HEK293 (cell line): ENCODE data around the gene AMBRA1.

Experiments used
- CTCF ChIA-PET: fragments of 350-600 bp; formaldehyde crosslinking; extraction: SDS; loops from one replicate; lab custom pipeline; 2021; ENCODE audit warnings: antibody characterized with exemption; lab: Yijun Ruan, JAX
- POLR2A ChIA-PET: fragments of 300-600 bp; formaldehyde crosslinking; extraction: SDS; loops from one replicate; lab custom pipeline; 2020; ENCODE audit warnings: antibody characterized with exemption, inconsistent platforms; lab: Yijun Ruan, JAX
- H3K27ac ChIP-seq: fragments of 200-500 bp; sonication (Bioruptor generic); 2 replicates; pipeline ENCODE4 v1.5.1; 2014; ENCODE audit warnings: low read depth, low read length, control low read depth, inconsistent platforms; ENCODE audit errors: extremely low read depth
- H3K36me3 ChIP-seq, 2 experiments: fragments of 200-500 bp in 1 of 2; sonication (Bioruptor generic) in 1 of 2; 1 replicate in 1 of 2; 2 replicates in 1 of 2; pipeline ENCODE4 v1.5.1; 2014 to 2017; ENCODE audit warnings: inconsistent platforms in 2 of 2, low read length in 2 of 2; ENCODE audit not compliant: control insufficient read depth in 2 of 2, insufficient read depth in 1 of 2
- H3K4me1 ChIP-seq: fragments of 200-500 bp; sonication (Bioruptor generic); 2 replicates; pipeline ENCODE4 v1.5.1; 2014; ENCODE audit warnings: mild to moderate bottlenecking, low read length, inconsistent platforms; ENCODE audit not compliant: control insufficient read depth, insufficient read depth
- H3K4me3 ChIP-seq: 2 replicates; pipeline ENCODE4 v1.5.1; 2011; ENCODE audit warnings: low read depth, mild to moderate bottlenecking, control low read depth, low read length, moderate library complexity
- H3K9me3 ChIP-seq: fragments of 200-500 bp; sonication (Bioruptor generic); 2 replicates; pipeline ENCODE4 v1.5.1; 2014; ENCODE audit warnings: low read depth, low read length, inconsistent platforms; ENCODE audit not compliant: control insufficient read depth, insufficient read depth
- GLI4 ChIP-seq: fragments of 450-650 bp; formaldehyde crosslinking; IDR thresholded peaks from 2 replicates; pipeline ENCODE4 v1.5.1; 2016; ENCODE audit warnings: missing biosample characterization, missing genetic modification characterization
- KLF8 ChIP-seq: fragments of 450-650 bp; formaldehyde crosslinking; IDR thresholded peaks from 2 replicates; pipeline ENCODE4 v1.5.1; 2016; ENCODE audit warnings: missing biosample characterization, missing genetic modification characterization
- MYNN ChIP-seq: fragments of 450-650 bp; formaldehyde crosslinking; IDR thresholded peaks from 2 replicates; pipeline ENCODE4 v1.5.1; 2016; ENCODE audit warnings: missing biosample characterization, missing genetic modification characterization, borderline replicate concordance
- ZFP3 ChIP-seq: fragments of 450-650 bp; formaldehyde crosslinking; IDR thresholded peaks from 2 replicates; pipeline ENCODE4 v1.5.1; 2016; ENCODE audit warnings: low read depth, missing biosample characterization, missing genetic modification characterization
- ZNF510 ChIP-seq: fragments of 450-650 bp; formaldehyde crosslinking; IDR thresholded peaks from 2 replicates; pipeline ENCODE4 v1.5.1; 2018; ENCODE audit warnings: mild to moderate bottlenecking, missing genetic modification characterization, missing biosample characterization; ENCODE audit not compliant: insufficient replicate concordance
- ZNF530 ChIP-seq: fragments of 450-650 bp; formaldehyde crosslinking; IDR thresholded peaks from 2 replicates; pipeline ENCODE4 v1.5.1; 2016; ENCODE audit warnings: low read depth, missing biosample characterization, missing genetic modification characterization
- TF ChIP-seq, protein P1 (sequence below): fragments of 450-650 bp; formaldehyde crosslinking; IDR thresholded peaks from 2 replicates; pipeline ENCODE4 v1.5.1; 2016; ENCODE audit warnings: missing biosample characterization, missing genetic modification characterization
- TF ChIP-seq, protein P2 (sequence below): sonication (generic); formaldehyde crosslinking; IDR thresholded peaks from 2 replicates; pipeline ENCODE4 v1.8.1; 2022; ENCODE audit warnings: mild to moderate bottlenecking, moderate library complexity, missing genetic modification reagents
- TF ChIP-seq, protein P3 (sequence below): fragments of 450-650 bp; formaldehyde crosslinking; IDR thresholded peaks from 2 replicates; pipeline ENCODE4 v1.5.1; 2016; ENCODE audit warnings: missing biosample characterization, missing genetic modification characterization
- TF ChIP-seq, protein P4 (sequence below): fragments of 450-650 bp; IDR thresholded peaks from 2 replicates; pipeline ENCODE4 v1.5.1; 2018; ENCODE audit warnings: missing biosample characterization, missing genetic modification characterization
- TF ChIP-seq, protein P5 (sequence below): fragments of 450-650 bp; formaldehyde crosslinking; IDR thresholded peaks from 2 replicates; pipeline ENCODE4 v1.5.1; 2016; ENCODE audit warnings: missing biosample characterization, missing genetic modification characterization

AMBRA1 gene

DNA sequence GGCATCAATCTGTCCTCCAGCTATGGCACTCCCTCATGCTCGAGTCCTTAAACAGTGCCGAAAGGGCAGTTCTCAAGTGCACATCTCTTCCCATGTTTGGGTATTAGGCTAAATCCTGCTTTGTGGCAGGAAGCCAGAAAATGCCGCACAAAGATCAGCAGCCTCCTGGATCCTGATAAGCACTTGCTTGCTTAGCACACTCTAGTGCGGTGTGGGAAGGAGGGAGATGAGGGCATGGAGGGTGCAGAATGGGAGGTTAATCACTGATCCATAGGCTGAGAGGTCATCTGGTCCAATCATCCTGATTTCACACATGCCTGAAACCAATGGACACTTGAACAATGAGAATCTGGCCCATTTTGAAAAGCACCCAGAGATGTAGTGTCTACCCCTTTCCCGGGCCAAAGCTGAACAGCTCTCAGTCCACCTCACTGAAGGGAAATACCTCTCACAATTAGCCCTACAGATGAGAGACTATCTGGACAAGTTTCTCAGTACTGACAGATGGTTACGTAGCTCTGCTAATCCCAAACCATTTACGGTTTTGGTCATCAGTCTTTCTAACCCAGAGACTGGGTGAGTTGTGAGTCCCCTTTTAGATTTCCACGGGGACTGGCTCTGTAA, 172.5 kb downstream of the AMBRA1 start:
- ChIA-PET POLR2A (no interaction called here), CTCF (no interaction called here)
- Histone ChIP-seq H3K4me1 (0 out of 2 replicates have a peak, but pooled peaks cover 5% of the 10 kb centered on the region), H3K9me3 (no peaks in the 10 kb centered on the region), H3K36me3 (peaks cover 0 to 33% of the 10 kb centered on the region in 2 experiments; a peak in 1 of 3 replicates), H3K27ac (no peak overlapping the region)
- TF ChIP-seq, protein P1, sequence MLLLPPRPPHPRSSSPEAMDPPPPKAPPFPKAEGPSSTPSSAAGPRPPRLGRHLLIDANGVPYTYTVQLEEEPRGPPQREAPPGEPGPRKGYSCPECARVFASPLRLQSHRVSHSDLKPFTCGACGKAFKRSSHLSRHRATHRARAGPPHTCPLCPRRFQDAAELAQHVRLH (tag by site-specific recombination): no peak
- TF ChIP-seq ZFP3 (tag by site-specific recombination) (no peak), GLI4 (tag by site-specific recombination) (no peak), ZNF530 (tag by site-specific recombination) (no peak), MYNN (tag by site-specific recombination) (no peak)
- TF ChIP-seq, protein P2, sequence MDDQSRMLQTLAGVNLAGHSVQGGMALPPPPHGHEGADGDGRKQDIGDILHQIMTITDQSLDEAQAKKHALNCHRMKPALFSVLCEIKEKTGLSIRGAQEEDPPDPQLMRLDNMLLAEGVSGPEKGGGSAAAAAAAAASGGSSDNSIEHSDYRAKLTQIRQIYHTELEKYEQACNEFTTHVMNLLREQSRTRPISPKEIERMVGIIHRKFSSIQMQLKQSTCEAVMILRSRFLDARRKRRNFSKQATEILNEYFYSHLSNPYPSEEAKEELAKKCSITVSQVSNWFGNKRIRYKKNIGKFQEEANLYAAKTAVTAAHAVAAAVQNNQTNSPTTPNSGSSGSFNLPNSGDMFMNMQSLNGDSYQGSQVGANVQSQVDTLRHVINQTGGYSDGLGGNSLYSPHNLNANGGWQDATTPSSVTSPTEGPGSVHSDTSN (CRISPR knock-in tag): no peak
- TF ChIP-seq, protein P3, sequence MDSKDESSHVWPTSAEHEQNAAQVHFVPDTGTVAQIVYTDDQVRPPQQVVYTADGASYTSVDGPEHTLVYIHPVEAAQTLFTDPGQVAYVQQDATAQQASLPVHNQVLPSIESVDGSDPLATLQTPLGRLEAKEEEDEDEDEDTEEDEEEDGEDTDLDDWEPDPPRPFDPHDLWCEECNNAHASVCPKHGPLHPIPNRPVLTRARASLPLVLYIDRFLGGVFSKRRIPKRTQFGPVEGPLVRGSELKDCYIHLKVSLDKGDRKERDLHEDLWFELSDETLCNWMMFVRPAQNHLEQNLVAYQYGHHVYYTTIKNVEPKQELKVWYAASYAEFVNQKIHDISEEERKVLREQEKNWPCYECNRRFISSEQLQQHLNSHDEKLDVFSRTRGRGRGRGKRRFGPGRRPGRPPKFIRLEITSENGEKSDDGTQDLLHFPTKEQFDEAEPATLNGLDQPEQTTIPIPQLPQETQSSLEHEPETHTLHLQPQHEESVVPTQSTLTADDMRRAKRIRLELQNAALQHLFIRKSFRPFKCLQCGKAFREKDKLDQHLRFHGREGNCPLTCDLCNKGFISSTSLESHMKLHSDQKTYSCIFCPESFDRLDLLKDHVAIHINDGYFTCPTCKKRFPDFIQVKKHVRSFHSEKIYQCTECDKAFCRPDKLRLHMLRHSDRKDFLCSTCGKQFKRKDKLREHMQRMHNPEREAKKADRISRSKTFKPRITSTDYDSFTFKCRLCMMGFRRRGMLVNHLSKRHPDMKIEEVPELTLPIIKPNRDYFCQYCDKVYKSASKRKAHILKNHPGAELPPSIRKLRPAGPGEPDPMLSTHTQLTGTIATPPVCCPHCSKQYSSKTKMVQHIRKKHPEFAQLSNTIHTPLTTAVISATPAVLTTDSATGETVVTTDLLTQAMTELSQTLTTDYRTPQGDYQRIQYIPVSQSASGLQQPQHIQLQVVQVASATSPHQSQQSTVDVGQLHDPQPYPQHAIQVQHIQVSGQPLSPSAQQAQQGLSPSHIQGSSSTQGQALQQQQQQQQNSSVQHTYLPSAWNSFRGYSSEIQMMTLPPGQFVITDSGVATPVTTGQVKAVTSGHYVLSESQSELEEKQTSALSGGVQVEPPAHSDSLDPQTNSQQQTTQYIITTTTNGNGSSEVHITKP (tag by site-specific recombination): peak; percentile 54
- TF ChIP-seq, all 188 proteins: peak for 1
- no peak overlapping the region for H3K4me3 ChIP-seq

DNA sequence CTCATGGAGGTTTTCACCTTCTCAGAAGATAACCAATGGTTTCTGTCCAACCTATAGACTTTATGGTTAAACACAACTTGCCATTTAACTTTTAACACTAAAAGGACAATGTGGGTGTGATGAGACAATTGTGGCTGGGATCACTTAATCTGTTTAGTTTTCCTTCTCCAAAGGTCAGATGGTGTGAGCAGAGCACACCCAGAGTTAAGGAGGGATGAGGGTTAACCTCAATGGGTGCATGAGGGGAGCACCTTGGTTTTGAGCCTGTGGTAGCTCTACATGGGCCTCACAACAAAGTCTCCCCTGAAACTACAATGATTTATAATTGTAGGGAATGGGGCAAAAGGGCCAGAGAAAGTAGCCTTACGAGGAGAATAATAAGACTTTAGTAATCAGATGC, 173.3 kb downstream of the AMBRA1 start:
- H3K27ac ChIP-seq: no peak overlapping the region
- H3K9me3 ChIP-seq: no peaks in the 10 kb centered on the region
- H3K36me3 ChIP-seq: peaks cover 0 to 41% of the 10 kb centered on the region in 2 experiments; a peak in 1 of 3 replicates
- H3K4me1 ChIP-seq: 0 out of 2 replicates have a peak, but pooled peaks cover 5% of the 10 kb centered on the region
- ChIA-PET CTCF (interaction anchor here (1.5 kb wide), 1 partner anchor 109 kb away, joined by 6 read pairs; no protein-coding TSS in a partner anchor), POLR2A (no interaction called here)
- TF ChIP-seq, protein P4, sequence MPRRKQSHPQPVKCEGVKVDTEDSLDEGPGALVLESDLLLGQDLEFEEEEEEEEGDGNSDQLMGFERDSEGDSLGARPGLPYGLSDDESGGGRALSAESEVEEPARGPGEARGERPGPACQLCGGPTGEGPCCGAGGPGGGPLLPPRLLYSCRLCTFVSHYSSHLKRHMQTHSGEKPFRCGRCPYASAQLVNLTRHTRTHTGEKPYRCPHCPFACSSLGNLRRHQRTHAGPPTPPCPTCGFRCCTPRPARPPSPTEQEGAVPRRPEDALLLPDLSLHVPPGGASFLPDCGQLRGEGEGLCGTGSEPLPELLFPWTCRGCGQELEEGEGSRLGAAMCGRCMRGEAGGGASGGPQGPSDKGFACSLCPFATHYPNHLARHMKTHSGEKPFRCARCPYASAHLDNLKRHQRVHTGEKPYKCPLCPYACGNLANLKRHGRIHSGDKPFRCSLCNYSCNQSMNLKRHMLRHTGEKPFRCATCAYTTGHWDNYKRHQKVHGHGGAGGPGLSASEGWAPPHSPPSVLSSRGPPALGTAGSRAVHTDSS (tag by site-specific recombination): no peak
- TF ChIP-seq KLF8: no peak
- TF ChIP-seq ZNF510: no peak
- TF ChIP-seq, protein P5, sequence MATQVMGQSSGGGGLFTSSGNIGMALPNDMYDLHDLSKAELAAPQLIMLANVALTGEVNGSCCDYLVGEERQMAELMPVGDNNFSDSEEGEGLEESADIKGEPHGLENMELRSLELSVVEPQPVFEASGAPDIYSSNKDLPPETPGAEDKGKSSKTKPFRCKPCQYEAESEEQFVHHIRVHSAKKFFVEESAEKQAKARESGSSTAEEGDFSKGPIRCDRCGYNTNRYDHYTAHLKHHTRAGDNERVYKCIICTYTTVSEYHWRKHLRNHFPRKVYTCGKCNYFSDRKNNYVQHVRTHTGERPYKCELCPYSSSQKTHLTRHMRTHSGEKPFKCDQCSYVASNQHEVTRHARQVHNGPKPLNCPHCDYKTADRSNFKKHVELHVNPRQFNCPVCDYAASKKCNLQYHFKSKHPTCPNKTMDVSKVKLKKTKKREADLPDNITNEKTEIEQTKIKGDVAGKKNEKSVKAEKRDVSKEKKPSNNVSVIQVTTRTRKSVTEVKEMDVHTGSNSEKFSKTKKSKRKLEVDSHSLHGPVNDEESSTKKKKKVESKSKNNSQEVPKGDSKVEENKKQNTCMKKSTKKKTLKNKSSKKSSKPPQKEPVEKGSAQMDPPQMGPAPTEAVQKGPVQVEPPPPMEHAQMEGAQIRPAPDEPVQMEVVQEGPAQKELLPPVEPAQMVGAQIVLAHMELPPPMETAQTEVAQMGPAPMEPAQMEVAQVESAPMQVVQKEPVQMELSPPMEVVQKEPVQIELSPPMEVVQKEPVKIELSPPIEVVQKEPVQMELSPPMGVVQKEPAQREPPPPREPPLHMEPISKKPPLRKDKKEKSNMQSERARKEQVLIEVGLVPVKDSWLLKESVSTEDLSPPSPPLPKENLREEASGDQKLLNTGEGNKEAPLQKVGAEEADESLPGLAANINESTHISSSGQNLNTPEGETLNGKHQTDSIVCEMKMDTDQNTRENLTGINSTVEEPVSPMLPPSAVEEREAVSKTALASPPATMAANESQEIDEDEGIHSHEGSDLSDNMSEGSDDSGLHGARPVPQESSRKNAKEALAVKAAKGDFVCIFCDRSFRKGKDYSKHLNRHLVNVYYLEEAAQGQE: no peak
- no peak overlapping the region for H3K4me3 ChIP-seq
